Tibial nerve (tissue), 4 donors: Measurements from ENCODE around the gene OPALIN. TPM values are rescaled to one million over a fixed set of nuclear protein-coding genes. Genes with fewer than 3 reads are reported as not detected.

Experiments
- DNase-seq, 2 donors: peaks; one replicate each; pipeline ENCODE4 v3.0.0-alpha.2; 2019; ENCODE audit warnings: low spot score in 2 of 2
- H3K27ac ChIP-seq, 4 donors: fragments of 200-600 bp; sonication (generic) in 3 of 4; one replicate each; pipeline ENCODE4 v1.5.1; 2017 to 2019; ENCODE audit warnings: mild to moderate bottlenecking in 1 of 4
- H3K27me3 ChIP-seq, 2 donors: fragments of 200-600 bp; sonication (generic) in 1 of 2; one replicate each; pipeline versions ENCODE4 v1.5.1 to v1.6.0; 2017 to 2019
- H3K36me3 ChIP-seq, 3 donors: fragments of 200-600 bp; sonication (generic); one replicate each; pipeline ENCODE4 v1.5.1; 2018 to 2019
- H3K4me1 ChIP-seq, 4 donors: fragments of 200-600 bp; sonication (generic) in 3 of 4; one replicate each; pipeline ENCODE4 v1.5.1; 2017 to 2019
- H3K4me3 ChIP-seq, 4 donors: fragments of 200-600 bp; sonication (generic) in 3 of 4; one replicate each; pipeline ENCODE4 v1.5.1; 2017 to 2019; ENCODE audit warnings: mild to moderate bottlenecking in 1 of 4, moderate library complexity in 1 of 4
- H3K9me3 ChIP-seq, 4 donors: fragments of 200-600 bp; sonication (generic) in 3 of 4; one replicate each; pipeline ENCODE4 v1.5.1; 2017 to 2019
- CTCF ChIP-seq, 5 experiments: fragments of 200-600 bp in 3 of 5; fragments of 450-650 bp in 2 of 5; sonication (generic) in 3 of 5; IDR thresholded peaks; one replicate each; pipeline ENCODE4 v1.5.1; 2016 to 2019; ENCODE audit warnings: antibody characterized with exemption in 5 of 5, mild to moderate bottlenecking in 3 of 5, moderate library complexity in 2 of 5
- EP300 ChIP-seq, 2 donors: sonication (generic); formaldehyde crosslinking; IDR thresholded peaks; one replicate each; pipeline ENCODE4 v1.6.1; 2017; ENCODE audit warnings: antibody characterized with exemption in 2 of 2, mild to moderate bottlenecking in 1 of 2
- POLR2A ChIP-seq, 2 donors: fragments of 450-650 bp; IDR thresholded peaks; one replicate each; pipeline ENCODE4 v1.6.1; 2017; ENCODE audit warnings: antibody characterized with exemption in 2 of 2, mild to moderate bottlenecking in 2 of 2, moderate library complexity in 2 of 2
- WGBS, 2 donors: methylation state at CpG; one replicate each; pipeline ENCODE4 v1.1.5; 2018; 5-methylcytosine and 5-hydroxymethylcytosine counted together
- total RNA-seq, 4 donors: library from RNA; depleted of rRNA; stranded (reverse); fragments of >200 nt; gene quantifications; one replicate each; pipeline ENCODE4 v1.1.0, GENCODE V29; 2016

OPALIN gene
- total RNA-seq, 4 donors from 2014 or later, result not detected

GRCh38 chr10:96339956-96340904 is 18.6 kb downstream of the OPALIN start:
- Histone ChIP-seq H3K9me3 (no peaks in the 10 kb centered on the region), H3K27ac (no peak overlapping the region), H3K27me3 (no peaks in the 10 kb centered on the region), H3K4me1 (no peaks in the 10 kb centered on the region), H3K4me3 (no peak overlapping the region), H3K36me3 (no peaks in the 10 kb centered on the region)
- TF ChIP-seq POLR2A (IDR thresholded peaks at IDR 0.05), result no peak
- no peak for TF ChIP-seq EP300 (IDR thresholded peaks at IDR 0.05)
- TF ChIP-seq CTCF (IDR thresholded peaks at IDR 0.05), result peak in 4 of 5 experiments; percentile 13 to 45 (median 30)
- DNase-seq, result peak in 1 of 2 donors; percentile 9
- 40 to 42% methylated on average over 7 of the region's 7 CpGs for WGBS, 2 donors

GRCh38 chr10:96339383-96339782 is 19.4 kb downstream of the OPALIN start:
- Histone ChIP-seq H3K36me3 (no peaks in the 10 kb centered on the region), H3K27ac (no peak overlapping the region), H3K4me1 (no peaks in the 10 kb centered on the region), H3K27me3 (no peaks in the 10 kb centered on the region), H3K4me3 (no peak overlapping the region), H3K9me3 (no peaks in the 10 kb centered on the region)
- DNase-seq, result no peak
- TF ChIP-seq CTCF (IDR thresholded peaks at IDR 0.05) (no peak), EP300 (IDR thresholded peaks at IDR 0.05) (no peak), POLR2A (IDR thresholded peaks at IDR 0.05) (no peak)
- 93 to 96% methylated on average over 4 of the region's 4 CpGs for WGBS, 2 donors

GRCh38 chr10:96338279-96338925 is 20.4 kb downstream of the OPALIN start:
- TF ChIP-seq EP300 (IDR thresholded peaks at IDR 0.05), result no peak
- no peak for TF ChIP-seq CTCF (IDR thresholded peaks at IDR 0.05)
- no peak for TF ChIP-seq POLR2A (IDR thresholded peaks at IDR 0.05)
- Histone ChIP-seq H3K27ac (no peak overlapping the region), H3K27me3 (no peaks in the 10 kb centered on the region), H3K9me3 (no peaks in the 10 kb centered on the region), H3K36me3 (no peaks in the 10 kb centered on the region), H3K4me1 (no peaks in the 10 kb centered on the region), H3K4me3 (no peak overlapping the region)
- WGBS, 2 donors, result 18 to 24% methylated on average over 5 of the region's 5 CpGs
- DNase-seq, result no peak

- no peaks in the 10 kb centered on the region for H3K27me3 ChIP-seq
- no peak overlapping the region for H3K4me3 ChIP-seq
- WGBS, 2 donors, result 78 to 91% methylated on average over 2 of the region's 2 CpGs
- H3K36me3 ChIP-seq, result no peaks in the 10 kb centered on the region
- no peak overlapping the region for H3K27ac ChIP-seq
- H3K4me1 ChIP-seq, result no peaks in the 10 kb centered on the region
- no peak for DNase-seq
- TF ChIP-seq POLR2A (IDR thresholded peaks at IDR 0.05) (no peak), CTCF (IDR thresholded peaks at IDR 0.05) (no peak), EP300 (IDR thresholded peaks at IDR 0.05) (no peak)
- H3K9me3 ChIP-seq, result no peaks in the 10 kb centered on the region
Observed at GRCh38 chr10:96337106-96337505, 21.7 kb downstream of the OPALIN start.
